Bronchial epithelial cell (primary cell): ENCODE data around the gene TBC1D13. TPM values are rescaled to one million over a fixed set of nuclear protein-coding genes. Genes with fewer than 3 reads are reported as not detected.
A peak's percentile ranks its signal among the peaks of the same experiment; 100 is the strongest.
"Not testable (repeated sequence)": the region's sequence is repeated elsewhere in the genome, so short reads cannot be mapped to it uniquely, and the experiment has no call there.

Experiments
- DNase-seq: peaks from one replicate; pipeline ENCODE4 v3.0.0-alpha.2; 2010; ENCODE audit warnings: low read depth
- FAIRE-seq: peaks from 2 replicates; lab custom pipeline; 2011; peaks lifted over from hg19 to GRCh38; lab: Jason Lieb, UNC
- H3K27me3 ChIP-seq: 2 replicates; pipeline ENCODE4 v1.5.1; 2011; ENCODE audit warnings: low read length; ENCODE audit not compliant: control insufficient read depth, insufficient read depth
- H3K36me3 ChIP-seq: 2 replicates; pipeline ENCODE4 v1.5.1; 2011; ENCODE audit warnings: low read length; ENCODE audit not compliant: control insufficient read depth, insufficient read depth
- H3K4me3 ChIP-seq: 2 replicates; pipeline ENCODE4 v1.5.1; 2011; ENCODE audit warnings: mild to moderate bottlenecking, low read depth, low read length, control low read depth
- CTCF ChIP-seq: IDR thresholded peaks from 2 replicates; pipeline ENCODE4 v1.5.1; 2011; ENCODE audit warnings: mild to moderate bottlenecking, moderate library complexity, low read length, control low read depth, inconsistent platforms; ENCODE audit not compliant: insufficient read depth, severe bottlenecking
- total RNA-seq: library from RNA; depleted of rRNA; stranded (reverse); fragments of >200 nt; gene quantifications from 2 replicates; pipeline ENCODE4 v1.2.1, GENCODE V29; 2014

TBC1D13 gene
- total RNA-seq, 1 donor from 2014 or later: 12.6 TPM

GRCh38 chr9:128841694-128842492 is 54.8 kb downstream of the TBC1D13 start:
- no peaks in the 10 kb centered on the region for H3K36me3 ChIP-seq
- no peaks in the 10 kb centered on the region for H3K27me3 ChIP-seq
- DNase-seq (no peak), FAIRE-seq (no peak)
- TF ChIP-seq CTCF: no peak
- no peak overlapping the region for H3K4me3 ChIP-seq

GRCh38 chr9:128843171-128843570 is 56.1 kb downstream of the TBC1D13 start:
- not testable (repeated sequence) for DNase-seq, FAIRE-seq, H3K27me3 ChIP-seq, H3K4me3 ChIP-seq, H3K36me3 ChIP-seq

- peak; percentile 94 for FAIRE-seq
- H3K36me3 ChIP-seq: no peaks in the 10 kb centered on the region
- peak; percentile 84 for DNase-seq
- no peaks in the 10 kb centered on the region for H3K27me3 ChIP-seq
- peak; percentile 71 for TF ChIP-seq CTCF
- H3K4me3 ChIP-seq: no peak overlapping the region
Measured at GRCh38 chr9:128845186-128845931, 58.3 kb downstream of the TBC1D13 start.

GRCh38 chr9:128846680-128847030 is 59.6 kb downstream of the TBC1D13 start:
- DNase-seq: no peak
- TF ChIP-seq CTCF: no peak
- Histone ChIP-seq H3K27me3 (no peaks in the 10 kb centered on the region), H3K36me3 (no peaks in the 10 kb centered on the region), H3K4me3 (no peak overlapping the region)
- no peak for FAIRE-seq

- Histone ChIP-seq H3K36me3 (no peaks in the 10 kb centered on the region), H3K27me3 (no peaks in the 10 kb centered on the region), H3K4me3 (no peak overlapping the region)
- TF ChIP-seq CTCF: no peak
- FAIRE-seq (no peak), DNase-seq (no peak)
Measured at GRCh38 chr9:128847803-128848202, 60.8 kb downstream of the TBC1D13 start.

GRCh38 chr9:128851024-128851423 is 64.0 kb downstream of the TBC1D13 start:
- not testable (repeated sequence) for H3K4me3 ChIP-seq, DNase-seq, FAIRE-seq, H3K27me3 ChIP-seq, H3K36me3 ChIP-seq
